ENCODE results near the gene PCBP3.

The PCBP3 gene

DNA sequence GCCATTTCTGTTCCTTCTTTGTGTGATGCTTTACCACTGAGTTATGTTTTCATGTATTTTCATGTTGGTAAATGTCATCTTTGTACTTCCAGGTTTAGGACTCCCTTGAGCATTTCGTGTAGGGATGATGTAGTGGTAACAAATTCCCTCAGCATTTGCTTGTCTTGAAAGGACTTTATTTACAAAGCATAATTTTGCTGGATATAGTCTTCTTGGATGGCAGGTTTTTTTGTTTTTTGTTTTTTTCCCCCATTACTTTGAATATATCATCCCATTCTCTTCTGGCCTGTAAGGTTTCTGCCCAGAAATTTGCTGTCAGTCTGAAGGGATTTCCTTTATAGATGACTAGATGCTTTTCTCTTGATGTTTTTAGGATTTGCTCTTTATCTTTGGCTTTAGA, 133.4 kb downstream of the PCBP3 start:
- no peak overlapping the region for H3K4me3 ChIP-seq (ENCODE audit: insufficient read depth, low read length, poor library complexity, severe bottlenecking)
- H3K9me2 ChIP-seq (replicated peaks; ENCODE audit: insufficient read depth, low read length): no peaks in the 10 kb centered on the region
- H2AFZ ChIP-seq (ENCODE audit: low read depth, low read length, severe bottlenecking): no peak overlapping the region
- no peaks in the 10 kb centered on the region for H4K20me1 ChIP-seq (ENCODE audit: low read depth, low read length)
- no peaks in the 10 kb centered on the region for H3K9me3 ChIP-seq (ENCODE audit: insufficient read depth, low read length)
- H3F3A ChIP-seq (ENCODE audit: insufficient read depth): no peaks in the 10 kb centered on the region
- H3K9ac ChIP-seq (ENCODE audit: low read length): no peak overlapping the region
- no peak for TF ChIP-seq EZH2phosphoT487 (conservative IDR thresholded peaks at IDR 0.05; ENCODE audit: low read length)
- no peak for TF ChIP-seq CTCF (IDR thresholded peaks at IDR 0.05; ENCODE audit: insufficient read depth, low read length, poor library complexity, severe bottlenecking)
- H3K4me2 ChIP-seq (ENCODE audit: low read depth, low read length, poor library complexity, severe bottlenecking): no peak overlapping the region
- H3K27ac ChIP-seq (ENCODE audit: low read depth, low read length): no peak overlapping the region
- H3K79me2 ChIP-seq (ENCODE audit: insufficient read depth, low read length): no peaks in the 10 kb centered on the region
- H3K36me3 ChIP-seq (ENCODE audit: low read length): no peaks in the 10 kb centered on the region
- 0 out of 2 replicates have a peak, but pooled peaks cover 2% of the 10 kb centered on the region for H3K27me3 ChIP-seq (ENCODE audit: low read length)

GRCh38 chr21:45778686-45779085, 135.2 kb downstream of the PCBP3 start:
- Histone ChIP-seq H3K9me2 (replicated peaks; ENCODE audit: insufficient read depth, low read length) (no peaks in the 10 kb centered on the region), H3K4me2 (ENCODE audit: low read depth, low read length, poor library complexity, severe bottlenecking) (no peak overlapping the region), H3K4me3 (ENCODE audit: insufficient read depth, low read length, poor library complexity, severe bottlenecking) (no peak overlapping the region), H3K27ac (ENCODE audit: low read depth, low read length) (no peak overlapping the region), H3K9ac (ENCODE audit: low read length) (no peak overlapping the region), H2AFZ (ENCODE audit: low read depth, low read length, severe bottlenecking) (no peak overlapping the region), H3K27me3 (ENCODE audit: low read length) (0 out of 2 replicates have a peak, but pooled peaks cover 2% of the 10 kb centered on the region), H4K20me1 (ENCODE audit: low read depth, low read length) (no peaks in the 10 kb centered on the region), H3K9me3 (ENCODE audit: insufficient read depth, low read length) (no peaks in the 10 kb centered on the region), H3K36me3 (ENCODE audit: low read length) (no peaks in the 10 kb centered on the region), H3K79me2 (ENCODE audit: insufficient read depth, low read length) (no peaks in the 10 kb centered on the region), H3F3A (ENCODE audit: insufficient read depth) (no peaks in the 10 kb centered on the region)
- no peak for TF ChIP-seq CTCF (IDR thresholded peaks at IDR 0.05; ENCODE audit: insufficient read depth, low read length, poor library complexity, severe bottlenecking)
- TF ChIP-seq EZH2phosphoT487 (conservative IDR thresholded peaks at IDR 0.05; ENCODE audit: low read length): no peak

- Histone ChIP-seq H3K4me2 (ENCODE audit: low read depth, low read length, poor library complexity, severe bottlenecking) (no peak overlapping the region), H3K79me2 (ENCODE audit: insufficient read depth, low read length) (no peaks in the 10 kb centered on the region)
Measured at GRCh38 chr21:45779226-45779625, 135.7 kb downstream of the PCBP3 start.

More at GRCh38 chr21:45779226-45779625, 135.7 kb downstream of the PCBP3 start:
- Histone ChIP-seq H4K20me1 (ENCODE audit: low read depth, low read length) (no peaks in the 10 kb centered on the region), H3K9ac (ENCODE audit: low read length) (no peak overlapping the region), H3K27ac (ENCODE audit: low read depth, low read length) (no peak overlapping the region), H3K9me3 (ENCODE audit: insufficient read depth, low read length) (no peaks in the 10 kb centered on the region), H3K36me3 (ENCODE audit: low read length) (no peaks in the 10 kb centered on the region), H3K9me2 (replicated peaks; ENCODE audit: insufficient read depth, low read length) (no peaks in the 10 kb centered on the region), H3K4me3 (ENCODE audit: insufficient read depth, low read length, poor library complexity, severe bottlenecking) (no peak overlapping the region), H3K27me3 (ENCODE audit: low read length) (0 out of 2 replicates have a peak, but pooled peaks cover 2% of the 10 kb centered on the region), H2AFZ (ENCODE audit: low read depth, low read length, severe bottlenecking) (no peak overlapping the region), H3F3A (ENCODE audit: insufficient read depth) (no peaks in the 10 kb centered on the region)
- no peak for TF ChIP-seq EZH2phosphoT487 (conservative IDR thresholded peaks at IDR 0.05; ENCODE audit: low read length)
- TF ChIP-seq CTCF (IDR thresholded peaks at IDR 0.05; ENCODE audit: insufficient read depth, low read length, poor library complexity, severe bottlenecking): no peak

Measured in SU-DHL-6 (cell line).